ENCODE measurements around the gene AP1B1.
"Not testable (repeated sequence)": the region's sequence is repeated elsewhere in the genome, so short reads cannot be mapped to it uniquely, and the experiment has no call there.

The AP1B1 gene

DNA sequence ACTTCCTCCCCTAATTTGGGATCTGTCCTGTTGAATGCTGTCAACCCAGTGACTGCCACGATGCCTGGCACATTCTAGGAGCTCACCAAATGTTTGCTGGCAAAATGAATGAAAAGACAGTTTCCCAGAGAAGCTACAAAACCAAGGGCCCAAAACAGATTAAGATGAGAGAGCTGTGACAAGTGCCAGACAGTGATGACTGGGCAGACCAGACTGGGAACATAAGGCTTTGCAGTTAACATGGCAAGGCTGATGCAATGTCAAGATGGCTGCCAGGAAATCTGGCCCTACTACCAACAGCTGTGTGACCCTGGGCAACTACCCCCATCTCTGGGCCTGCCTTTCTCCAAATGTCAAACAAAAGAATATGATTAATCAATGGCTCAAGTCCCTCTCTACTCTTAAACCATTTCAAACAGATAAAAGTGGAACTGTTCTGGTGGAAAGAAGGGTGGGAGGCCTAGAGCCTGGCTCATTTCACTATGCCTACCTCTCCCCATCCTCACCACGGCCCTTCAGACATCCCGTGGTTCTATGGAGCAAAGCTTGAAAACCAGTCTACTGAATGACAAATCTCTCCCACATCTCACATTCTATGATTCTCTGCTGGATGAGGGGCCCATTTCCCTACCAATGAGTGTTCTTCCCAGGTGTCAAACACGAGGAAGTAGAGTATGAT, 12.8 kb downstream of the AP1B1 start:
- H3K27me3 ChIP-seq (ENCODE audit: control insufficient read depth in 1 of 2, insufficient read depth in 2 of 2, low read length in 2 of 2), result no peaks in the 10 kb centered on the region
- no peaks in the 10 kb centered on the region for H3K9me3 ChIP-seq (ENCODE audit: control insufficient read depth in 2 of 2, low read length in 2 of 2)
- no peak overlapping the region for H3K4me3 ChIP-seq (ENCODE audit: low read length in 2 of 2)
- H3K4me1 ChIP-seq (ENCODE audit: control insufficient read depth, insufficient read depth, low read length), result peaks cover 5% of the 10 kb centered on the region
- peaks cover 4 to 7% of the 10 kb centered on the region in 2 donors for H3K36me3 ChIP-seq (ENCODE audit: control insufficient read depth in 2 of 2, insufficient read depth in 2 of 2, low read length in 2 of 2)
- H3K27ac ChIP-seq (ENCODE audit: low read length), result no peak overlapping the region
- H3K9ac ChIP-seq (ENCODE audit: low read length in 2 of 2), result no peak overlapping the region

GRCh38 chr22:29374806-29375205, 13.6 kb downstream of the AP1B1 start:
- H3K9ac ChIP-seq (ENCODE audit: low read length in 2 of 2); H3K9me3 ChIP-seq (ENCODE audit: control insufficient read depth in 2 of 2, low read length in 2 of 2); H3K4me3 ChIP-seq (ENCODE audit: low read length in 2 of 2); H3K27me3 ChIP-seq (ENCODE audit: control insufficient read depth in 1 of 2, insufficient read depth in 2 of 2, low read length in 2 of 2); H3K4me1 ChIP-seq (ENCODE audit: control insufficient read depth, insufficient read depth, low read length); H3K27ac ChIP-seq (ENCODE audit: low read length); H3K36me3 ChIP-seq (ENCODE audit: control insufficient read depth in 2 of 2, insufficient read depth in 2 of 2, low read length in 2 of 2): not testable (repeated sequence)

GRCh38 chr22:29374401-29374800, 14.0 kb downstream of the AP1B1 start:
- H3K36me3 ChIP-seq (ENCODE audit: control insufficient read depth in 2 of 2, insufficient read depth in 2 of 2, low read length in 2 of 2), result peaks cover 4 to 7% of the 10 kb centered on the region in 2 donors

DNA sequence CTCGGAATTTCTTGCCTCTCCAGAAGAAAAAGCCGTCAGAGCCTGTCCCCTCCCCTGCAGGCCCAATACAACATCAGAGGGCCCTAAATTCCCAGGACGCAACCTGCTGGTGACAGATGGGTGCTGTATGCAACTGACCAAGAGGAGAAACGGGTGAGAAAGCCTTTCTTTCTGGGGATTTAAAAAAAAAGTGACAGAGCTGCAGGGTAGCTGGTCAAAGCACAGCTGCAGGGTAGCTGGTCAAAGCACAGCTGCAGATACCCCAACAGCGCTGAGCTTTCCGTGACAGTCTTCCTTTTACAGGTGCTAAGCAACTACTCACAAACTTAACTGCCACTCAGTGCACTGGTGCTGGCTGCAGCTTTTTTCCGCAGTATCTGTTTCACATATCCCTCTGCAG, 17.8 kb downstream of the AP1B1 start:
- peaks cover 5 to 8% of the 10 kb centered on the region in 2 donors for H3K36me3 ChIP-seq (ENCODE audit: control insufficient read depth in 2 of 2, insufficient read depth in 2 of 2, low read length in 2 of 2)
- H3K27me3 ChIP-seq (ENCODE audit: control insufficient read depth in 1 of 2, insufficient read depth in 2 of 2, low read length in 2 of 2), result no peaks in the 10 kb centered on the region
- H3K9ac ChIP-seq (ENCODE audit: low read length in 2 of 2), result no peak overlapping the region
- H3K4me1 ChIP-seq (ENCODE audit: control insufficient read depth, insufficient read depth, low read length), result peaks cover 2% of the 10 kb centered on the region
- H3K4me3 ChIP-seq (ENCODE audit: low read length in 2 of 2), result no peak overlapping the region
- H3K9me3 ChIP-seq (ENCODE audit: control insufficient read depth in 2 of 2, low read length in 2 of 2), result no peaks in the 10 kb centered on the region
- H3K27ac ChIP-seq (ENCODE audit: low read length), result no peak overlapping the region

More at GRCh38 chr22:29374401-29374800, 14.0 kb downstream of the AP1B1 start:
- Histone ChIP-seq H3K4me1 (ENCODE audit: control insufficient read depth, insufficient read depth, low read length) (peaks cover 2% of the 10 kb centered on the region), H3K9me3 (ENCODE audit: control insufficient read depth in 2 of 2, low read length in 2 of 2) (no peaks in the 10 kb centered on the region), H3K4me3 (ENCODE audit: low read length in 2 of 2) (no peak overlapping the region), H3K27me3 (ENCODE audit: control insufficient read depth in 1 of 2, insufficient read depth in 2 of 2, low read length in 2 of 2) (no peaks in the 10 kb centered on the region), H3K27ac (ENCODE audit: low read length) (no peak overlapping the region), H3K9ac (ENCODE audit: low read length in 2 of 2) (no peak overlapping the region)

- H3K36me3 ChIP-seq (ENCODE audit: control insufficient read depth in 2 of 2, insufficient read depth in 2 of 2, low read length in 2 of 2), result peaks cover 5 to 8% of the 10 kb centered on the region in 2 donors
- H3K9ac ChIP-seq (ENCODE audit: low read length in 2 of 2), result no peak overlapping the region
- H3K4me1 ChIP-seq (ENCODE audit: control insufficient read depth, insufficient read depth, low read length), result peaks cover 5% of the 10 kb centered on the region
- H3K27me3 ChIP-seq (ENCODE audit: control insufficient read depth in 1 of 2, insufficient read depth in 2 of 2, low read length in 2 of 2), result no peaks in the 10 kb centered on the region
- no peak overlapping the region for H3K27ac ChIP-seq (ENCODE audit: low read length)
- H3K4me3 ChIP-seq (ENCODE audit: low read length in 2 of 2), result no peak overlapping the region
- no peaks in the 10 kb centered on the region for H3K9me3 ChIP-seq (ENCODE audit: control insufficient read depth in 2 of 2, low read length in 2 of 2)
Observed at GRCh38 chr22:29369460-29369859, 18.9 kb downstream of the AP1B1 start.

DNA sequence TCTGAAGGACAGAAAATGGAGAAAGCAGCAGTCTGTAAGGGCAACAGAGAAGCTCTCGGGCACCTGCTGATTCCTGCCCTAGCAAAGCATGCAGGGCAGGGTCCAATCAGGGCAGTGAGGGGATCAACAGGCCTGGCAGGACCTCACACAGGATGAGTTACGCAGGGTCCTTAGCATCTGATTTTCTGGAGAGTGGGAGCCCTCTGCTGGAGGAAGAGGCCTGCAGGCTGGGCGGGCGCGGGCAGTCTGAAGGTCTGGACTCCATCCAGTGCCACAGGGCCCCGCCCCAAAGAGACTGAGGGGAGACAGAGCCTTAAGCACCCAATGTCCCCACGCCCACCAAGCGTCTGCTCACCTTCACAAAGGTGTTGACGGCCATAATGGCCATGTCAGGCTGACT, 28.9 kb downstream of the AP1B1 start:
- H3K4me1 ChIP-seq (ENCODE audit: control insufficient read depth, insufficient read depth, low read length), result peaks cover 5% of the 10 kb centered on the region
- H3K4me3 ChIP-seq (ENCODE audit: low read length in 2 of 2), result no peak overlapping the region
- H3K27ac ChIP-seq (ENCODE audit: low read length), result no peak overlapping the region
- no peaks in the 10 kb centered on the region for H3K27me3 ChIP-seq (ENCODE audit: control insufficient read depth in 1 of 2, insufficient read depth in 2 of 2, low read length in 2 of 2)
- H3K9ac ChIP-seq (ENCODE audit: low read length in 2 of 2), result no peak overlapping the region
- H3K9me3 ChIP-seq (ENCODE audit: control insufficient read depth in 2 of 2, low read length in 2 of 2), result no peaks in the 10 kb centered on the region
- H3K36me3 ChIP-seq (ENCODE audit: control insufficient read depth in 2 of 2, insufficient read depth in 2 of 2, low read length in 2 of 2), result peaks cover 29 to 30% of the 10 kb centered on the region in 2 donors

- not testable (repeated sequence) for H3K4me1 ChIP-seq (ENCODE audit: control insufficient read depth, insufficient read depth, low read length); H3K27ac ChIP-seq (ENCODE audit: low read length); H3K4me3 ChIP-seq (ENCODE audit: low read length in 2 of 2); H3K9me3 ChIP-seq (ENCODE audit: control insufficient read depth in 2 of 2, low read length in 2 of 2); H3K9ac ChIP-seq (ENCODE audit: low read length in 2 of 2); H3K27me3 ChIP-seq (ENCODE audit: control insufficient read depth in 1 of 2, insufficient read depth in 2 of 2, low read length in 2 of 2)
- H3K36me3 ChIP-seq (ENCODE audit: control insufficient read depth in 2 of 2, insufficient read depth in 2 of 2, low read length in 2 of 2), result peaks cover 39 to 49% of the 10 kb centered on the region in 2 donors
Observed at GRCh38 chr22:29357193-29357890, 31.0 kb downstream of the AP1B1 start.

DNA sequence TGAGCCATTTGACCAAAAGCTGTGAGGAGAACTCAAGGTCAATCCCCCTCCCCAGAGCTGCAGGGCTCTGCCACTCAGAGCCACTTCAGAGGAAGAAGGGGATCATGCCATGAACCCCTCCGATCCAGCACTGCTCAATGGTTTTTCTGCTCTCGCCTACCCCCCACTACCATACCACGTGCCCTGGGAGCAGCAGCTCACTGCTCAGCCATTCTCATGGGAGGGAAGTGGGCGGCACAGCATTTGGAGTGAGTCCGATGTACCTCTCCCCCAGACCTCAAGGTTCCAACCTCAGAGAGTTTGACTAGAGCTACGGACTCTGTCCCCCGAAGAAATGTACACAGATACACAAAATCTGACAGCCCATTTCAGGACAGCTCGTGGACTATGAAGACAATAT, 34.5 kb downstream of the AP1B1 start:
- Histone ChIP-seq H3K36me3 (ENCODE audit: control insufficient read depth in 2 of 2, insufficient read depth in 2 of 2, low read length in 2 of 2) (peaks cover 61 to 80% of the 10 kb centered on the region in 2 donors), H3K4me3 (ENCODE audit: low read length in 2 of 2) (no peak overlapping the region), H3K27ac (ENCODE audit: low read length) (no peak overlapping the region), H3K27me3 (ENCODE audit: control insufficient read depth in 1 of 2, insufficient read depth in 2 of 2, low read length in 2 of 2) (no peaks in the 10 kb centered on the region), H3K9me3 (ENCODE audit: control insufficient read depth in 2 of 2, low read length in 2 of 2) (no peaks in the 10 kb centered on the region), H3K9ac (ENCODE audit: low read length in 2 of 2) (no peak overlapping the region), H3K4me1 (ENCODE audit: control insufficient read depth, insufficient read depth, low read length) (no peaks in the 10 kb centered on the region)

DNA sequence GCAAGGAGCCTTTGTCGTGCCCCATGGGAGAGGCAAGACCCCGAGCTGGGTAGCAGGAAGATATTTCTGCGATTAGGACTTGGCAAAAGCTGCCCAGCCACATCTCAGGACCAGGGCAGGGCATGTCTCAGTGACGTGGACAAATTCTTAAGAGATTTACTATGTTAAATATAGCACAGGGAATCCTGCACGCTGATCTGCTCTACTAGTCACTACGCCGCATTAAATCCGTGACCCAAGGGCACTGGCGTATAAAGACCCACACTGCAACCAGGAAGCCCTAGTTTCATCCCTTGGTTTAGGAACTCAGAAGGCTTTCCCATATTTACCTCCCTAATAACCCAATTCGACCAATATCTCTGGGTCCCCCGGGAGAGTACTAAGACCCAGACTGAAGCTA, 35.1 kb downstream of the AP1B1 start:
- H3K4me3 ChIP-seq (ENCODE audit: low read length in 2 of 2), result no peak overlapping the region
- no peaks in the 10 kb centered on the region for H3K4me1 ChIP-seq (ENCODE audit: control insufficient read depth, insufficient read depth, low read length)
- peaks cover 58 to 80% of the 10 kb centered on the region in 2 donors for H3K36me3 ChIP-seq (ENCODE audit: control insufficient read depth in 2 of 2, insufficient read depth in 2 of 2, low read length in 2 of 2)
- no peak overlapping the region for H3K9ac ChIP-seq (ENCODE audit: low read length in 2 of 2)
- H3K27me3 ChIP-seq (ENCODE audit: control insufficient read depth in 1 of 2, insufficient read depth in 2 of 2, low read length in 2 of 2), result no peaks in the 10 kb centered on the region
- no peaks in the 10 kb centered on the region for H3K9me3 ChIP-seq (ENCODE audit: control insufficient read depth in 2 of 2, low read length in 2 of 2)
- H3K27ac ChIP-seq (ENCODE audit: low read length), result no peak overlapping the region

DNA sequence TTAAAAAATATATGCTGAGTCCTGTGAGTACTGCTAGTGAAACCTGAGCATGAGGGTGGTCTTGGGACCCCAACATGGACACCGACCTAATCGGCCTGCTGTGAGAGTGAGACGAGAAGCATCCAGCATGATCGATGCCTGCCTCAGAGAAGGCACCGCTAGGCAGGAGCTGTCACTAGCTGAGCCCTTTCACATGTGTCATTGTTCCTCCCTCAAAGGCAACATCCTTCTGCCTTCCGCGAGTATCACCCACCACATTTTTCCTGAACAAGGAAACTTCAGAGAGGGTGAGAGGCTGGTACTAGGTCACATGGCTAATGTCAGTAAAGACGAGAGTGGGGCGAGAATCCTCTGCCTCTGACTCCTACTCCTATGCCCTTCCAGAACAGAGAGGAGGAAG, 35.6 kb downstream of the AP1B1 start:
- Histone ChIP-seq H3K9ac (ENCODE audit: low read length in 2 of 2) (no peak overlapping the region), H3K4me3 (ENCODE audit: low read length in 2 of 2) (no peak overlapping the region), H3K4me1 (ENCODE audit: control insufficient read depth, insufficient read depth, low read length) (no peaks in the 10 kb centered on the region), H3K9me3 (ENCODE audit: control insufficient read depth in 2 of 2, low read length in 2 of 2) (no peaks in the 10 kb centered on the region), H3K27ac (ENCODE audit: low read length) (no peak overlapping the region), H3K27me3 (ENCODE audit: control insufficient read depth in 1 of 2, insufficient read depth in 2 of 2, low read length in 2 of 2) (no peaks in the 10 kb centered on the region), H3K36me3 (ENCODE audit: control insufficient read depth in 2 of 2, insufficient read depth in 2 of 2, low read length in 2 of 2) (peaks cover 59 to 81% of the 10 kb centered on the region in 2 donors)

DNA sequence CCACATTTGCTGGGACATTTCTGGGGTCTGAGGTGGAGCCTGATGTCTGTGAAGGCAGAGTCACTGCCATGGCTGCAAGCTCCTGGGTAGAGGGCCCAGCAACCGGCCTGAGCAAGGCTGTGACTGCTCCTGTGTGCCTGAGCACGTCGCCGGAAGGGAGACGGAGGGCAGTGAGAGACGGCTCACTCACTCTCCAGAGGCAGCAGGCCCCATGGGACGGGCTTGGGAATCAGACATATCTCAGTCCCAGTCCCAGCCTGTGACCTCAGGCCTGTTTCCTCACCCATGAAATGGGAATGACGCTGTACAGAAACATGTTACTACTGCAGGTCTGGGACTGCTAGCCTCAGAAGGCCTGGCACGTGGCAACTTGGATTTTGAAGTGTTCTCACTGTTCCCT, 36.5 kb downstream of the AP1B1 start:
- H3K36me3 ChIP-seq (ENCODE audit: control insufficient read depth in 2 of 2, insufficient read depth in 2 of 2, low read length in 2 of 2), result peaks cover 66 to 83% of the 10 kb centered on the region in 2 donors
- no peak overlapping the region for H3K27ac ChIP-seq (ENCODE audit: low read length)
- no peak overlapping the region for H3K4me3 ChIP-seq (ENCODE audit: low read length in 2 of 2)
- H3K9ac ChIP-seq (ENCODE audit: low read length in 2 of 2), result no peak overlapping the region
- H3K27me3 ChIP-seq (ENCODE audit: control insufficient read depth in 1 of 2, insufficient read depth in 2 of 2, low read length in 2 of 2), result no peaks in the 10 kb centered on the region
- no peaks in the 10 kb centered on the region for H3K4me1 ChIP-seq (ENCODE audit: control insufficient read depth, insufficient read depth, low read length)
- H3K9me3 ChIP-seq (ENCODE audit: control insufficient read depth in 2 of 2, low read length in 2 of 2), result no peaks in the 10 kb centered on the region
